ENCODE data around the gene ZNF74.

DNA sequence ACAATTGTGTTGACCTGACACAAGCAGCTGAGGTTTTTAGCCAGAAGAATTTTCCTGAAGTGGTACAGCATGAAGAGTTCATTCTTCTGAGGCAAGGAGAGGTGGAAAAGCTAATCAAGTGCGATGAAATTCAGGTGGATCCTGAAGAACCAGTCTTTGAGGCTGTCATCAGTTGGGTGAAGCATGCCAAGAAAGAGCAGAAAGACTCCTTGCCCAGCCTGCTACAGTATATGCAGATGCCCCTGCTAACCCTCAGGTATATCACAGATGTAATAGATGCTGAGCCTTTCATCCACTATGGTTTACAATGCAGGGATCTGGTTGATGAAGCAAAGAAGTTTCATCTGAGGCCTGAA is 56.6 kb downstream of the ZNF74 start:
- TF ChIP-seq, protein P1, sequence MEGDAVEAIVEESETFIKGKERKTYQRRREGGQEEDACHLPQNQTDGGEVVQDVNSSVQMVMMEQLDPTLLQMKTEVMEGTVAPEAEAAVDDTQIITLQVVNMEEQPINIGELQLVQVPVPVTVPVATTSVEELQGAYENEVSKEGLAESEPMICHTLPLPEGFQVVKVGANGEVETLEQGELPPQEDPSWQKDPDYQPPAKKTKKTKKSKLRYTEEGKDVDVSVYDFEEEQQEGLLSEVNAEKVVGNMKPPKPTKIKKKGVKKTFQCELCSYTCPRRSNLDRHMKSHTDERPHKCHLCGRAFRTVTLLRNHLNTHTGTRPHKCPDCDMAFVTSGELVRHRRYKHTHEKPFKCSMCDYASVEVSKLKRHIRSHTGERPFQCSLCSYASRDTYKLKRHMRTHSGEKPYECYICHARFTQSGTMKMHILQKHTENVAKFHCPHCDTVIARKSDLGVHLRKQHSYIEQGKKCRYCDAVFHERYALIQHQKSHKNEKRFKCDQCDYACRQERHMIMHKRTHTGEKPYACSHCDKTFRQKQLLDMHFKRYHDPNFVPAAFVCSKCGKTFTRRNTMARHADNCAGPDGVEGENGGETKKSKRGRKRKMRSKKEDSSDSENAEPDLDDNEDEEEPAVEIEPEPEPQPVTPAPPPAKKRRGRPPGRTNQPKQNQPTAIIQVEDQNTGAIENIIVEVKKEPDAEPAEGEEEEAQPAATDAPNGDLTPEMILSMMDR (IDR thresholded peaks at IDR 0.05): no peak
- TF ChIP-seq EP300 (IDR thresholded peaks at IDR 0.05) (no peak), POLR2A (IDR thresholded peaks at IDR 0.05) (no peak)

Measured in sigmoid colon (tissue), 4 donors.